GM12864 (cell line): ENCODE data around the gene EFCAB3.
"Not testable (repeated sequence)": the region's sequence is repeated elsewhere in the genome, so short reads cannot be mapped to it uniquely, and the experiment has no call there.

Experiments
- DNase-seq: peaks from one replicate; pipeline ENCODE4 v3.0.0-alpha.2; 2011; ENCODE audit warnings: low read depth
- H3K4me3 ChIP-seq: 2 replicates; pipeline ENCODE4 v1.5.1; 2011; ENCODE audit warnings: mild to moderate bottlenecking, low read depth, low read length, control low read depth
- TF ChIP-seq, protein P1 (sequence below): IDR thresholded peaks from 2 replicates; pipeline ENCODE4 v1.5.1; 2011; ENCODE audit warnings: low read depth, mild to moderate bottlenecking, moderate library complexity, low read length, control low read depth, inconsistent platforms; ENCODE audit errors: missing control alignments

EFCAB3 gene

GRCh38 chr17:62456016-62456415 is 75.7 kb downstream of the EFCAB3 start:
- TF ChIP-seq, protein P1, sequence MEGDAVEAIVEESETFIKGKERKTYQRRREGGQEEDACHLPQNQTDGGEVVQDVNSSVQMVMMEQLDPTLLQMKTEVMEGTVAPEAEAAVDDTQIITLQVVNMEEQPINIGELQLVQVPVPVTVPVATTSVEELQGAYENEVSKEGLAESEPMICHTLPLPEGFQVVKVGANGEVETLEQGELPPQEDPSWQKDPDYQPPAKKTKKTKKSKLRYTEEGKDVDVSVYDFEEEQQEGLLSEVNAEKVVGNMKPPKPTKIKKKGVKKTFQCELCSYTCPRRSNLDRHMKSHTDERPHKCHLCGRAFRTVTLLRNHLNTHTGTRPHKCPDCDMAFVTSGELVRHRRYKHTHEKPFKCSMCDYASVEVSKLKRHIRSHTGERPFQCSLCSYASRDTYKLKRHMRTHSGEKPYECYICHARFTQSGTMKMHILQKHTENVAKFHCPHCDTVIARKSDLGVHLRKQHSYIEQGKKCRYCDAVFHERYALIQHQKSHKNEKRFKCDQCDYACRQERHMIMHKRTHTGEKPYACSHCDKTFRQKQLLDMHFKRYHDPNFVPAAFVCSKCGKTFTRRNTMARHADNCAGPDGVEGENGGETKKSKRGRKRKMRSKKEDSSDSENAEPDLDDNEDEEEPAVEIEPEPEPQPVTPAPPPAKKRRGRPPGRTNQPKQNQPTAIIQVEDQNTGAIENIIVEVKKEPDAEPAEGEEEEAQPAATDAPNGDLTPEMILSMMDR: no peak
- DNase-seq: no peak

GRCh38 chr17:62458483-62458882 is 78.1 kb downstream of the EFCAB3 start:
- H3K4me3 ChIP-seq: peak overlapping the region; percentile 53; the same call in 1 of the 2 replicates
- DNase-seq: not testable (repeated sequence)

More at GRCh38 chr17:62456016-62456415, 75.7 kb downstream of the EFCAB3 start:
- H3K4me3 ChIP-seq: no peak overlapping the region

DNA sequence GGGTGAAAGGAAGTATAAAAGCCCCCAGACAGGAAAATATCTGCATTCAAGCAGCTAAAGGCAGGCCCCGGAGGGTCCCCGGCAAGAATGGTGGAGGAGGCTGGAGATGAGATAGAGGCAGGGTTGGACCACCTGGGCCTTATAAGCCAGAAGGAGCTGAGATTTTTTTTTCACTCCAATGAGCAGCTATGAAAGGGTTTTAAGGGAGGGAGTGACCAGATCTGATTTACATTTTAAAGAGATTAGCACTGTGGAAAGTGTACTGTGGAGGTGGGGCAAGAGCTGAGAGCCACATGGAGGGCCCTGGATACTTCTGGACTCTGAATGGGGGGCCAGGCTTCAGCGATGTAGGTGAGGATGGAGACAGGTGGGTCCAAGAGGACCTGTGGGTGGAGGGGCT is 84.1 kb downstream of the EFCAB3 start:
- DNase-seq: not testable (repeated sequence)

DNA sequence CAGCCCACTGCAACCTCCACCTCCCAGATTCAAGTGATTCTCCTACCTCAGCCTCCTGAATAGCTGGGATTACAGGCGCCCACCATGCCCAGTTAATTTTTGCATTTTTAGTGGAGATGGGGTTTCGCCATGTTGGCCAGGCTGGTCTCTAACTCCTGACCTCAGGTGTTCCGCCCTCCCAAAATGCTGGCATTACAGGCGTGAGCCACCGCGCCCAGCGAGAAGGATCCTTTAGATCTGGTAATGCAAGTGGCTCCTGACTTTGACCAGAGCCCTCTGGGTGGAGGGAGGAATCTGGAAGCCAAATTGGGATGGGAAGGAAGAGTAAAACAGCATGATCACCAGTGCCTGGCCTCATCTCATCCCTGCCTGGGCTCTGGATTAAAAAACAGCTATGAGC is 84.9 kb downstream of the EFCAB3 start:
- not testable (repeated sequence) for H3K4me3 ChIP-seq, DNase-seq

More for the DNA sequence above, 84.1 kb downstream of the EFCAB3 start:
- H3K4me3 ChIP-seq: not testable (repeated sequence)
